ENCODE data around the gene SLC17A9. TPM values are rescaled to one million over a fixed set of nuclear protein-coding genes. Genes with fewer than 3 reads are reported as not detected.

SLC17A9 gene
- total RNA-seq, 1 donor from 2014 or later: 5.3 TPM

- no peak overlapping the region for H3K27ac Mint-ChIP-seq
- H3K4me1 Mint-ChIP-seq: no peaks in the 10 kb centered on the region
- H3K36me3 Mint-ChIP-seq: peaks cover 56% of the 10 kb centered on the region
- TF ChIP-seq CTCF (IDR thresholded peaks at IDR 0.05; ENCODE audit: unreplicated experiment): no peak
- H3K9me3 Mint-ChIP-seq: peaks cover 6% of the 10 kb centered on the region
- no peak overlapping the region for H3K4me3 Mint-ChIP-seq
- H3K27me3 Mint-ChIP-seq (ENCODE audit: low read depth): no peaks in the 10 kb centered on the region
- DNase-seq (ENCODE audit: low spot score in 2 of 2, unreplicated experiment in 2 of 2): no peak
These were observed 5.6 kb upstream of the SLC17A9 start for GRCh38 chr20:62946918-62947317.

GRCh38 chr20:62947532-62948300, 4.8 kb upstream of the SLC17A9 start:
- Mint-ChIP-seq H3K9me3 (peaks cover 6% of the 10 kb centered on the region), H3K4me3 (no peak overlapping the region), H3K4me1 (peaks cover 2% of the 10 kb centered on the region), H3K27ac (no peak overlapping the region), H3K36me3 (peaks cover 56% of the 10 kb centered on the region), H3K27me3 (ENCODE audit: low read depth) (no peaks in the 10 kb centered on the region)
- no peak for DNase-seq (ENCODE audit: low spot score in 2 of 2, unreplicated experiment in 2 of 2)
- TF ChIP-seq CTCF (IDR thresholded peaks at IDR 0.05; ENCODE audit: unreplicated experiment): no peak

- Mint-ChIP-seq H3K9me3 (peaks cover 6% of the 10 kb centered on the region), H3K4me1 (peaks cover 12% of the 10 kb centered on the region), H3K27me3 (ENCODE audit: low read depth) (no peaks in the 10 kb centered on the region), H3K36me3 (peaks cover 47% of the 10 kb centered on the region), H3K27ac (no peak overlapping the region), H3K4me3 (no peak overlapping the region)
- DNase-seq (ENCODE audit: low spot score in 2 of 2, unreplicated experiment in 2 of 2): no peak
- no peak for TF ChIP-seq CTCF (IDR thresholded peaks at IDR 0.05; ENCODE audit: unreplicated experiment)
These were observed 3.2 kb upstream of the SLC17A9 start for GRCh38 chr20:62949153-62949821.

GRCh38 chr20:62949962-62950361, 2.5 kb upstream of the SLC17A9 start:
- DNase-seq (ENCODE audit: low spot score in 2 of 2, unreplicated experiment in 2 of 2): no peak
- TF ChIP-seq CTCF (IDR thresholded peaks at IDR 0.05; ENCODE audit: unreplicated experiment): no peak
- peaks cover 12% of the 10 kb centered on the region for H3K4me1 Mint-ChIP-seq
- H3K36me3 Mint-ChIP-seq: peaks cover 43% of the 10 kb centered on the region
- no peaks in the 10 kb centered on the region for H3K27me3 Mint-ChIP-seq (ENCODE audit: low read depth)
- H3K4me3 Mint-ChIP-seq: no peak overlapping the region
- H3K27ac Mint-ChIP-seq: no peak overlapping the region
- H3K9me3 Mint-ChIP-seq: peaks cover 6% of the 10 kb centered on the region

GRCh38 chr20:62950741-62951140, 1.8 kb upstream of the SLC17A9 start:
- peaks cover 42% of the 10 kb centered on the region for H3K36me3 Mint-ChIP-seq
- no peaks in the 10 kb centered on the region for H3K27me3 Mint-ChIP-seq (ENCODE audit: low read depth)
- DNase-seq (ENCODE audit: low spot score in 2 of 2, unreplicated experiment in 2 of 2): no peak
- no peak overlapping the region for H3K27ac Mint-ChIP-seq
- peaks cover 12% of the 10 kb centered on the region for H3K4me1 Mint-ChIP-seq
- H3K9me3 Mint-ChIP-seq: peaks cover 6% of the 10 kb centered on the region
- H3K4me3 Mint-ChIP-seq: no peak overlapping the region
- no peak for TF ChIP-seq CTCF (IDR thresholded peaks at IDR 0.05; ENCODE audit: unreplicated experiment)
